Astrocyte of the spinal cord (primary cell): ENCODE results near the gene PPIL1.

Experiments
- DNase-seq: peaks from one replicate; pipeline ENCODE4 v3.0.0; 2011; ENCODE audit warnings: low read depth, low spot score
- H3K4me3 ChIP-seq: 2 replicates; pipeline ENCODE4 v1.5.1; 2011; ENCODE audit warnings: low read depth, mild to moderate bottlenecking, low read length, moderate library complexity
- CTCF ChIP-seq: IDR thresholded peaks from 2 replicates; pipeline ENCODE4 v1.5.1; 2012; ENCODE audit warnings: low read depth, mild to moderate bottlenecking, low read length, inconsistent platforms
- in situ Hi-C: cut with HindIII; loops from 2 replicates; pipeline ENCODE4 v1.10.0; 2017; ENCODE audit warnings: low sequenced_read_pairs

The PPIL1 gene

DNA sequence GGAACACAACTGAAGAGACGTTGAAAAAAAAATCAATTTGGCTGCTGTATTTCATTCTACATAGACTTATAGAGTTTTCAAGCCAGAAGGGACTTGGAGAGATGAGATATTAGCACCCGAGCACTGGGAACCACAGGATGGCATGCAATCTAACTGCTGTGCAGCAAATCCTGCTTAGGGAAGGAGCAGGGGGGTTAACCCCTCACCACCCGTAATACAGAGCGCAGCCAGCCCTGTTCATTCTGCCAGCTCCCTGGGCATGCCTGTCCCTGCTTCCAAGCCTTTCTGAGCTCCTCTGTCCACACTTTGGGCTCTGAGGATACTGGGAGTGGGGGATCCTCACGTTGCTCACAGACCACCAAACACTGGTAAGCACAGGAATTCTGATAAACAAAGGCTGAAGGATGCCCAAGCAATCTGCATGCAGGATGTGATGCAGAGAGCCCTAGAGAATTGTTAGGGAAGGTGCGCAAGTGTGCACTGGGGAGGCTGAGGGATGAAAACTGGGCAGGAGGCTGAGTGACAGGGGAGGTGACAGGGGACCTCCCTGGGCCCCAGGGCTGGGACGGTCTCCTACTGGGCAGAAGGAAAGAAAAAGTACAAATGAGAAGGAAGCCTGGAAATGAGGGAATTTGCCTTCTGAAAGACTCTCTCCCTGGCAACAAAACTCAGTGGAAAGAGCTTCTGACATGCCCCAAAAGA, 69.4 kb downstream of the PPIL1 start:
- no peak for TF ChIP-seq CTCF
- in situ Hi-C loops = no loop called here
- no peak for DNase-seq
- H3K4me3 ChIP-seq = no peak overlapping the region
